Activated CD4-positive, alpha-beta T cell treated with anti-CD3 and anti-CD28 coated beads for 36 hours (primary cell): Measurements from ENCODE around the gene NKAIN4. TPM values are rescaled to one million over a fixed set of nuclear protein-coding genes. Genes with fewer than 3 reads are reported as not detected.
A peak's percentile ranks its signal among the peaks of the same experiment; 100 is the strongest.

Experiments used
- ATAC-seq: fragments of 200-7000 bp; cut with Tn5 transposase; one replicate; pipeline ENCODE4 v1.10.0; 2021; ENCODE audit warnings: mild to moderate bottlenecking, moderate library complexity
- CTCF ChIA-PET: fragments of 350-600 bp; sonication (Branson Sonifier 250); formaldehyde crosslinking; loops from one replicate; lab custom pipeline; 2021; ENCODE audit warnings: antibody characterized with exemption; lab: Charles Lee
- POLR2A ChIA-PET: fragments of 350-600 bp; sonication (Branson Sonifier 250); formaldehyde crosslinking; loops from one replicate; lab custom pipeline; 2021; ENCODE audit warnings: antibody characterized with exemption, inconsistent platforms; lab: Charles Lee
- DNase-seq: peaks from one replicate; pipeline ENCODE4 v3.0.0-alpha.2; 2020
- H3K27ac Mint-ChIP-seq: one replicate; pipeline ENCODE4 v1.8.0; 2021; ENCODE audit warnings: mixed read lengths
- H3K27me3 Mint-ChIP-seq: one replicate; pipeline ENCODE4 v1.8.0; 2021; ENCODE audit warnings: mixed read lengths
- H3K36me3 Mint-ChIP-seq: one replicate; pipeline ENCODE4 v1.8.0; 2021; ENCODE audit warnings: low read depth, mixed read lengths
- H3K4me1 Mint-ChIP-seq: one replicate; pipeline ENCODE4 v1.8.0; 2021; ENCODE audit warnings: mixed read lengths
- H3K4me3 Mint-ChIP-seq: one replicate; pipeline ENCODE4 v1.8.0; 2021; ENCODE audit warnings: mild to moderate bottlenecking, moderate library complexity, mixed read lengths
- H3K9me3 Mint-ChIP-seq: one replicate; pipeline ENCODE4 v1.8.0; 2021; ENCODE audit warnings: low read depth, mixed read lengths
- intact Hi-C, 2 experiments: fragments of 100-400 bp; cut with DNase I in 1 of 2; cut with micrococcal nuclease in 1 of 2; formaldehyde crosslinking; loops; one replicate each; pipeline versions ENCODE4 v1.14.2 to v1.15.1; 2022 to 2024; cut with DNase I, micrococcal nuclease
- microRNA-seq: library from miRNA; unstranded; fragments of <30 nt; microRNA quantifications from one replicate; pipeline ENCODE4 v1.2.0, GENCODE V29; 2021; ENCODE audit warnings: borderline replicate concordance
- total RNA-seq, 2 experiments: library from RNA; stranded (reverse); gene quantifications; one replicate each; pipeline ENCODE4 v1.2.3, GENCODE V29; 2021

NKAIN4 gene
- total RNA-seq, 2 experiments from 2014 or later: not detected

GRCh38 chr20:63202021-63202420 lies 52.2 kb downstream of the NKAIN4 start:
- CTCF ChIA-PET: no interaction called here
- H3K27ac Mint-ChIP-seq: no peak overlapping the region
- no peaks in the 10 kb centered on the region for H3K27me3 Mint-ChIP-seq
- peaks cover 55% of the 10 kb centered on the region for H3K36me3 Mint-ChIP-seq
- peaks cover 23% of the 10 kb centered on the region for H3K4me1 Mint-ChIP-seq
- ATAC-seq (no peak), DNase-seq (no peak)
- no peaks in the 10 kb centered on the region for H3K9me3 Mint-ChIP-seq
- intact Hi-C loops: no loop called here
- POLR2A ChIA-PET: no interaction called here
- H3K4me3 Mint-ChIP-seq: no peak overlapping the region

GRCh38 chr20:63198606-63199005 lies 55.7 kb downstream of the NKAIN4 start:
- H3K4me3 Mint-ChIP-seq: no peak overlapping the region
- POLR2A ChIA-PET: interaction anchor here (0.7 kb wide), 1 partner anchor 82 kb away, joined by 3 read pairs; no protein-coding TSS in a partner anchor
- peaks cover 42% of the 10 kb centered on the region for H3K36me3 Mint-ChIP-seq
- no peaks in the 10 kb centered on the region for H3K27me3 Mint-ChIP-seq
- ATAC-seq: no peak
- CTCF ChIA-PET: interaction anchor here (0.7 to 1.6 kb wide), 3 partner anchors 16 to 20 kb away, joined by 3 to 6 read pairs (median 4); no protein-coding TSS in a partner anchor
- H3K4me1 Mint-ChIP-seq: peaks cover 29% of the 10 kb centered on the region
- no peaks in the 10 kb centered on the region for H3K9me3 Mint-ChIP-seq
- DNase-seq: no peak
- intact Hi-C loops: no loop called here
- no peak overlapping the region for H3K27ac Mint-ChIP-seq

GRCh38 chr20:63196768-63197470 lies 57.3 kb downstream of the NKAIN4 start:
- intact Hi-C loops: no loop called here
- Mint-ChIP-seq H3K4me1 (peaks cover 29% of the 10 kb centered on the region), H3K4me3 (no peak overlapping the region), H3K9me3 (no peaks in the 10 kb centered on the region), H3K36me3 (peaks cover 30% of the 10 kb centered on the region), H3K27me3 (no peaks in the 10 kb centered on the region), H3K27ac (peak overlapping the region; percentile 42)
- CTCF ChIA-PET: no interaction called here
- DNase-seq: no peak
- no peak for ATAC-seq
- POLR2A ChIA-PET: no interaction called here

- POLR2A ChIA-PET: no interaction called here
- Mint-ChIP-seq H3K4me1 (peaks cover 21% of the 10 kb centered on the region), H3K9me3 (no peaks in the 10 kb centered on the region), H3K27ac (no peak overlapping the region), H3K36me3 (peaks cover 24% of the 10 kb centered on the region), H3K27me3 (no peaks in the 10 kb centered on the region), H3K4me3 (no peak overlapping the region)
- CTCF ChIA-PET: no interaction called here
- intact Hi-C loops: no loop called here
- no peak for DNase-seq
- no peak for ATAC-seq
These were observed 59.5 kb downstream of the NKAIN4 start for GRCh38 chr20:63194797-63195173.

GRCh38 chr20:63194007-63194796 lies 60.1 kb downstream of the NKAIN4 start:
- H3K36me3 Mint-ChIP-seq: peaks cover 24% of the 10 kb centered on the region
- POLR2A ChIA-PET: no interaction called here

GRCh38 chr20:63192721-63193120 lies 61.5 kb downstream of the NKAIN4 start:
- ChIA-PET CTCF (interaction anchor here (1.0 kb wide), 1 partner anchor 10 kb away, joined by 4 read pairs; no protein-coding TSS in a partner anchor), POLR2A (no interaction called here)
- no peak for DNase-seq
- Mint-ChIP-seq H3K27ac (no peak overlapping the region), H3K4me1 (peaks cover 12% of the 10 kb centered on the region), H3K27me3 (no peaks in the 10 kb centered on the region), H3K36me3 (peaks cover 18% of the 10 kb centered on the region), H3K9me3 (no peaks in the 10 kb centered on the region), H3K4me3 (no peak overlapping the region)
- no peak for ATAC-seq
- intact Hi-C loops: no loop called here

More at GRCh38 chr20:63194007-63194796, 60.1 kb downstream of the NKAIN4 start:
- Mint-ChIP-seq H3K27ac (no peak overlapping the region), H3K4me3 (no peak overlapping the region), H3K27me3 (no peaks in the 10 kb centered on the region), H3K9me3 (no peaks in the 10 kb centered on the region), H3K4me1 (peaks cover 17% of the 10 kb centered on the region)
- intact Hi-C loops: no loop called here
- DNase-seq (no peak), ATAC-seq (no peak)
- CTCF ChIA-PET: no interaction called here

GRCh38 chr20:63191400-63191799 lies 62.9 kb downstream of the NKAIN4 start:
- Mint-ChIP-seq H3K4me3 (no peak overlapping the region), H3K27me3 (no peaks in the 10 kb centered on the region), H3K36me3 (peaks cover 11% of the 10 kb centered on the region), H3K27ac (no peak overlapping the region), H3K9me3 (no peaks in the 10 kb centered on the region), H3K4me1 (peaks cover 2% of the 10 kb centered on the region)
- intact Hi-C loops: no loop called here
- ATAC-seq: no peak
- POLR2A ChIA-PET: no interaction called here
- no peak for DNase-seq
- CTCF ChIA-PET: no interaction called here

GRCh38 chr20:63190828-63191227 lies 63.4 kb downstream of the NKAIN4 start:
- POLR2A ChIA-PET: no interaction called here
- CTCF ChIA-PET: interaction anchor here (0.6 kb wide), 1 partner anchor 1050 kb away, joined by 4 read pairs; no protein-coding TSS in a partner anchor
- peaks cover 10% of the 10 kb centered on the region for H3K36me3 Mint-ChIP-seq
- ATAC-seq (no peak), DNase-seq (no peak)
- H3K4me3 Mint-ChIP-seq: no peak overlapping the region
- H3K4me1 Mint-ChIP-seq: no peaks in the 10 kb centered on the region
- H3K27me3 Mint-ChIP-seq: no peaks in the 10 kb centered on the region
- H3K27ac Mint-ChIP-seq: no peak overlapping the region
- H3K9me3 Mint-ChIP-seq: no peaks in the 10 kb centered on the region
- intact Hi-C loops: no loop called here

Small RNAs within 50 kb of the gene (microRNA-seq; reads per million reads assigned to microRNA genes)
- not detected for gene MIR3196
- gene MIR4326: 3.5 reads per million, percentile 3 among the genes with 10 or more reads in this experiment

Other genes starting within 250 kb of the NKAIN4 start
- gene BHLHE23, start 247.5 kb downstream of the NKAIN4 start, total RNA-seq: not detected
- 10 to 100 TPM; 32.2 to 32.6 TPM for gene YTHDF1, start 38.3 kb downstream of the NKAIN4 start, total RNA-seq
- under 1 TPM in 1 of 2 experiments, not detected in 1; 0.14 TPM for gene BIRC7, start 18.6 kb downstream of the NKAIN4 start, total RNA-seq
- gene ARFGAP1, start 18.4 kb upstream of the NKAIN4 start, total RNA-seq: 10 to 100 TPM; 73.4 to 77.6 TPM
- gene COL20A1, start 38.7 kb upstream of the NKAIN4 start, total RNA-seq: under 1 TPM; 0.04 to 0.09 TPM
- gene CHRNA4, start 106.9 kb upstream of the NKAIN4 start, total RNA-seq: not detected
- gene KCNQ2, start 218.2 kb upstream of the NKAIN4 start, total RNA-seq: not detected
- under 1 TPM; 0.69 to 0.81 TPM for gene EEF1A2, start 244.6 kb upstream of the NKAIN4 start, total RNA-seq